HG03045 (cell line): Measurements from ENCODE around the gene NEU4.
"Not testable (repeated sequence)": the region's sequence is repeated elsewhere in the genome, so short reads cannot be mapped to it uniquely, and the experiment has no call there.

Experiments
- ATAC-seq: cut with Tn5 transposase; IDR thresholded peaks from one replicate; pipeline ENCODE4 v1.9.1; 2021; ENCODE audit warnings: mild to moderate bottlenecking, moderate library complexity; ENCODE audit not compliant: unreplicated experiment

NEU4 gene

DNA sequence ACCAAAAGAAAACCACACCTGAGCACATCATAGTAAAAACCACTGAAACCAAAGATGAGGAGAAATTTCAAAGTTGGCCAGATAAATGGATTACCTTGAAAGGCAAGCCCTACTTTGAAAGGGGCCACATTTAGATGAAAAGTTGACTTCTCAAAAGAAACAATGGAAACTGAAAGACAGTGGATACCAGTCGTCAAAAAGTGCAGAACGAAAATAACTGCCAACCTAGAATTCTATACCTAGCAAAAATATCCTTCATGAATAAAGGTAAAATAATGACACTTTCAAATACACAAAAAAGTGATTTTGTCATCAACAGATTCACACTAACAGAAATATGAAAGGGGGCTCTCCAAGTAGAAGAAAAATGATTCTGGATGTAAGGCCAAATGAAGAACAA, 18.4 kb downstream of the NEU4 start:
- ATAC-seq: no peak

DNA sequence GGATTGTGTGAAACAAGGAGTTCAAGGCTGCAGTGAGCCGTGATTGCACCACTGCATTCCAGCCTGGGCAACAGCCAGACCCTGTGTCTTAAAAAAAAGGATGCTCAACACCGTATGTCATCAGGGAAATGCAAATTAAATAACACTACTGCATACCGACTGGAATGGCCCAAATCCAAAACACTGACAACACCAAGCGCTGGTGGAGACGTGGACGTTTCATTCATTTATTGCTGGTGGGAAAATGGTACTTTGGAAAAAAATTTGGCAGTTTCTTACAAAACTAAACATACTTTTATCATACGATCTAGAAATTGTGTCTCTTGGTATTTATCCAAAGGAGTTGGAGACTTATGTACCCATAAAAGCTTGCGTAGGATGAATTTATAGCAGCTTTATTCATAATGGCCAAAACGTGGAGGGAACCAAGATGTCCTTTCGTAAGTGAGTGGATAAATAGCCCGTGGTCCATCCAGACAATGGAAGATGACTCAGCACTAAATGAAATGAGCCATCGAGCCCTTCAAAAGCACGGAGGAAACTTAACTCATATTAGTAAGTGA, 24.2 kb downstream of the NEU4 start:
- no peak for ATAC-seq

- not testable (repeated sequence) for ATAC-seq
Measured at GRCh38 chr2:241833756-241834526, 24.9 kb downstream of the NEU4 start.

DNA sequence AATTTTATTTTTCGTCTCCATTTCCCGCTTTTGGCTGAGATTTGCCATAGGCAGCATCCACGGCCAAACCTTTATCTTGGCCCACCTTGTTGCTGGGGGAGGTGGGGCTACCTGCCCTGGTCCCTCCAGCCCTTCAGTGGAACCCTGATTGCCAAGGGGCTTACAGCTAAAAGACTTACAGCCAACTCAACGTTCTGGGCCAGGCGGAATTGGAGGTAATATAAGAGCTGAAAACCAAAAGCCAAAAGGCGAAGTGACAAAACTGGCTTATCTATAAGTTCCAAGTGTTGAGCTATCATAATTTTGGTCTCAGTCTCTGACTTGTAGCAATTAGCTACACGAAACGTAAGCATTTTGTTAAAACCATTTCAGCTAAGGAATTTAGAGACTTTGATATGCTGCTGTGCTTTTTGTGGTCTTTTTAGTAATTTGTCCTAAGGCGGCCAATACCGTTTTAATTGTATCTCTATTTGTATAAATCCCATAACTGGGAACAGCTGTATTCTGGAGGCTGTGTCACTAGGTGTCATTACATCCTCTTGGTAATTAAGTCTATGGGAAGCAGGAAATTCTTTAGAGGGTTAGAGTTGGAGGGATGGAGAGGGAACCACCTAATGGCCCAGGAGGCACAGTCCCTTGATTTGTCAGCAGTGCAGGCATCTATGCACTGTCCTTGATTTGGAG, 25.7 kb downstream of the NEU4 start:
- ATAC-seq: no peak

GRCh38 chr2:241835611-241836010, 26.6 kb downstream of the NEU4 start:
- no peak for ATAC-seq

DNA sequence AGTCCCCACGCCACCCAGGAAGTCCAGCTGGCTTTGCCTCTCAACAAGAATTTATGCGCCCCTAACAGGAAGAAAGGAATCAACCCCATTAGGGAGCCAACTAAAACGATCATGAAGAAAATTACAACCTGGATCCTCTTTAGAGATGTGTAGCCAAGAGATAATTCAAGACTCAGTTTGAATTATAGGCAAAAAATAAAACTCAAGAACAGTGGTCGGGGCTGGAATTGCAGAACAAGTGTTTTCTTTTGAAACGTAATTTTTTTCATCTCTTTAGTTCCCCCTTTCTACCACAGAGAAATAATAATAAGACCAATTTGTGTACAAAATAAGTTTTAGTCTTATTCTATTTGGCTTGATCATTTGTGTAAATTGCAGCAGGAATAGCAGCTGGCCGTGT, 27.3 kb downstream of the NEU4 start:
- ATAC-seq: no peak

DNA sequence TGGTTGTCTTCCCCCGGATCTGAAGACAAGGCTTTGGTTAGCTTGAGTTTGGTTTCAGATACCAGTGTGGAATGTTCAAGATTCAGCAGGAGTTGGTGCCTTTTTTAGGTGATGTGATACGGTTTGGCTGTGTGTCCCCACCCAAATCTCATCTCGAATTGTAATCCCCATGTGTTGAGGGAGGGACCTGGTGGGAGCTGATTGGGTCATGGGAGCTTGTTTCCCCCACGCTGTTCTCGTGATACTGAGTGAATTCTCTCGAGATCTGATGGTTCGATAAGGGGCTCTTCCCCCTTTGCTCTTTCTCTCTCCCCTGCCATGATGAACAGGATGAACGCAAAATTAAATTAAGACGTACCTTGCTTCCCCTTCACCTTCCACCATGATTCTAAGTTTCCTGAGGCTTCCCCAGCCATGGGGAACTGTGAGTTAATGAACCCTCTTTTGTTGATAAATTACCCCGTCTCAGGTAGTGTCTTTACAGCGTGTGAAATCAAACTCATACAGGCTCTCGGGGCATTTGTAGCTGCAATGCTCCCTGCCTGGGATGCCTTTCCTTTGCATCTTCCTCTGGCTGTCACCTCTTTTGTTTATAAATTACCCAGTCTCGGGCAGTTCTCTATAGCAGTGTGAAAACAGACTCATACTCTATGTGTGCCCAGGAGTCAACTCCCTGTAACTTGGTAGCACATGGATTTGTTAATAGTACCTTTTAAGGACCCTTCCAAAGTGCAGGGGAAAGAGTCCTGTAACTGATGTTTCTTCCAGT, 28.4 kb downstream of the NEU4 start:
- no peak for ATAC-seq

DNA sequence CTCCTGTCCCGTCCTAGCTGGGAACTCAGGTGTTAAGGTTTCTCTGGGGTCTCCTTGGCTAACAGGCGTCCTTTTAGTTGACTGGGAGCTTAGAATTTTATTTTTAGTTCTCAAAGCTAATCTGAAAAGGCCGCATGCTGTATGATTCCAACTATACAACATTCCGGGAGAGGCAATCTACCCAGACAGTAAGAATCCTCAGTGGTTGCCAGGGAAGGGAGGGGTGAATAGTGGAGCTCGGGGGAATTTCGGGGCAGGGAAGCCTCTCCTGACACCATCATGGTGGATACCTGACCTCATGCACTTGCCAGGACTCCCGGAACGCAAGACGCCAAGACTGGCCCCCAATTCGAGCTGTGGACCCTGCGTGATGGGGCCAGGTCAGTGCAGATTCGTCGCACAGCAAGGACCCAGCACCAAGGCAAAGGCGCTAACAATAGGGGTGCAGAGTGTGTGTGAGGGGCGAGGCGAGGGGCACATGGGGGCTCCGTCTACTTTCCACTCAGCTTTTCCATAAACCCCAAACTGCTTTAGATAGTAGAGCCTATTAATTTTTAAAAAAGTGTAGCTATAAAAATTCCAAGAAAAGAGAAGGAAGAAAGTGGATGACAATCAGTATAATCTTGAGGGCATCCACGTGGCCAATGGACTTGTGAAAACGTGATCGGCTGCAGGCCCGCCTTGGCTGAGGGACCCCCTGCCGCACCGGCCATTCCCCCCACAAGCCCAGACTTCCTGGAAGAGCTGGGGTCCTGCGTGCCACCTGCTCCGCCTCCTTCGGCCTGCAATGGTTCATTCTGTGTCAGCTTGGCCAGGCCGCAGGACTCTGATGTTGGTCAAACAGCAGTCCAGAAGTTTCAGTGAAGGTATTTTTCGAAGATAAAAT, 32.4 kb downstream of the NEU4 start:
- ATAC-seq: no peak

- no peak for ATAC-seq
Measured at GRCh38 chr2:241842067-241842415, 33.0 kb downstream of the NEU4 start.

DNA sequence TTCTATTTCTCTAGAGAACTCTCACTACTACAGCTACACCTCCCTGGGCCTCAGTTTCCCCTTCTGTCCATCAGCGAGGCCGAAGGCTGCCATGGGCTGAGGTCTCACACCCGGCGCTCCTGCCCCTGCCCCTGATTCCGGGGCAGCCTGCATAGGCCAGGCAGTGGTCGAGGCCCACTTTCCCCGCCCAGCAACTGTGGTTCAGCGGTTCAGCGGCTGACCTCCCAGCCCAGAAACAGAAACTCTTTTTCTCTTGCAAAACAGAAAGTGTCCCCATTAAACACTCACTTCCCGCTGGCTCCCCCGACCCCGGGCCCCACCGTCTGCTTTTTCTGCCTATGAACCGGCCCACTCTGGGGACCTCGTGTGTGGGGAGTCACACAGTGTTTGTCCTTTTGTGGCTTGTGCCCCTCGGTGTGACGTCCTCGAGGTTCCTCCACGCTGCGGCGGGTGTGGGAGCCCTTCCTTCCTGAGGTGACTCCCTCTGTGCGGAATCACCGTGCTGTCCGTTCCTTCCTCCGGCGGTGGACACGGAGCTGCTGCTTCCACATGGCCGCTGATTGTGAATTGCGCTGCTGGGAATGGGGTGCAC, 33.7 kb downstream of the NEU4 start:
- ATAC-seq: no peak

GRCh38 chr2:241843321-241844065, 34.5 kb downstream of the NEU4 start:
- no peak for ATAC-seq

GRCh38 chr2:241844066-241844728, 35.2 kb downstream of the NEU4 start:
- ATAC-seq: peak; percentile 75

DNA sequence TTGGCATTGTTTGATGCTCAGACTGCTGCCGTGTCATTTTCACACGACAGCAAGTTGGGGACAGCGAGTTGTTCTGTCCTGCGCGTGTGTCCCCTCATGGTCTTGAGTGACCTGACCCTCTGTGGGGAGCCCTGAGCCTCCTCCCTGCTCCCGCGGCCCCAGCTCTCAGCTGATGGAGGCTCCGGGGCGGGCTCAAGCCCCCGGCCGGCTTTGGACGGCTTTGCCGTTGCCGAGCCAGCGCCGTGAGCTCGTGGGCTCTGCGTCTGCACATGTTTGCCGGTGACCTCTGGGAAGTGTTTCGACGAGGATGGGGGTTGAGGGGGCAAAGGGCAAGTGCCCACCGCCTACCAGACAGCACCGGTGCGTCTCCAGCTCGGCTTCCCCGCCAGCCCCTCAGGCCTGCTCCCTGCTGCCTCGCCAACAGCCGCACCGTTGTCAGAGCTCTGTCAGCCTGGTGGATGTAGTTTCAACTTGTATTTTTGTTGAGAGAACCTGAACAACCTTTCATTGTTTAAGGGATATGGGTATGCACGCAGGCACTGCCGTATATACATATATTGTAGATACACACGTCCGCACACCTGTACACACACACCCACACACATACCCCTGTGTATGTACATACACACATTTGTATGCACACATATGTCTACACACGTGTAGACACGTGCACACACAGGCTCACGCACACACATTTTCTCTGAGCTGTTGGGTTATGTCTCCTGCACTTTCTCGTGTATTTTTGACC, 36.0 kb downstream of the NEU4 start:
- no peak for ATAC-seq

- no peak for ATAC-seq
Measured at GRCh38 chr2:241846406-241846805, 37.4 kb downstream of the NEU4 start.

DNA sequence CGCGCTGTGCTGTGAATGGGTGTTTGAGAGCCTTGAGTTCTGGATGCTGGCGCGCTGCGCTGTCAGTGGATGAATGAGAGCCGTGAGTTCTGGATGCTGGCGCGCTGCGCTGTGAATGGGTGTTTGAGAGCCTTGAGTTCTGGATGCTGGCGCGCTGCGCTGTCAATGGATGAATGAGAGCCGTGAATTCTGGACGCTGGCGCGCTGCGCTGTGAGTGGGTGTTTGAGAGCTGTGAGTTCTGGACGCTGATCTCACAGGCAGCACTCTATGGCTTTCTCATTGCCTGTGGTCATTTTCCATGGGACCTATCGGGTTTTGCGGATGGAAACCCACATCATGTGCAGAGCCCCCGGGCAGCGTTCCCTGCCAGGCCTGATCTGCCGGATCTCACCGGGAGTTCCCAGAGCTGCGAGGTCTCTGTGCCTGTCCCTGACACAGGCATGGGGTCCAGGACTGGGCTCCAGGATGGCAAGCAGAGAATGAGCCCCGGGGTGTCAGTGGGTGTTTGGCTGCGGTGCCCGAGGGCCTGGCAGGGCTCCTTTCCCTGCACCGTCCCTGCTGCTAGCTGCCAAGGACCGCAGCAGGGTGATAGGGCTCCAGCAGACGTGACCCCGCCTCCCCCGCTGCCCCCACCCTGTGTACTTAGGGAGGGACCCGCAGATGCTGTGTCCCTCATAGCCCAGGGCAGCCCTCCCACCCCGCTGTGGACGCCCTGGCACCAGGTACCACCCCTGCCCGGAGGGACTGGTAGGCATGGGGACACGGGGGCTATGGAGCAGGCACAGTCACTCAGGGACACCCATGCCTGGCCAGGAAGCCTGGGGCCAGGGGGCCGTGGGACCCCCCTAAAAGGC, 40.0 kb downstream of the NEU4 start:
- no peak for ATAC-seq

GRCh38 chr2:241849616-241850543, 40.9 kb downstream of the NEU4 start:
- ATAC-seq: no peak
